NT2/D1 (cell line): ENCODE data around the gene MLH3.
A peak's percentile ranks its signal among the peaks of the same experiment; 100 is the strongest.

Experiments
- DNase-seq: peaks from one replicate; pipeline ENCODE4 v3.0.0-alpha.2; 2011; ENCODE audit warnings: low read depth, low spot score
- H3K27me3 ChIP-seq: 2 replicates; pipeline ENCODE4 v1.6.0; 2011; ENCODE audit warnings: mild to moderate bottlenecking; ENCODE audit not compliant: insufficient read length, insufficient read depth
- H3K36me3 ChIP-seq: 2 replicates; pipeline ENCODE4 v1.6.1; 2011; ENCODE audit warnings: mild to moderate bottlenecking, low read length, mixed read lengths; ENCODE audit not compliant: insufficient read depth, insufficient read length
- H3K4me1 ChIP-seq: 2 replicates; pipeline ENCODE4 v1.5.1; 2011; ENCODE audit not compliant: insufficient read depth, insufficient read length
- H3K4me3 ChIP-seq: 2 replicates; pipeline ENCODE4 v1.5.1; 2011; ENCODE audit warnings: low read depth; ENCODE audit not compliant: insufficient read length
- H3K9ac ChIP-seq: 2 replicates; pipeline ENCODE4 v1.6.0; 2011; ENCODE audit warnings: low read depth; ENCODE audit not compliant: insufficient read length
- H3K9me3 ChIP-seq: 2 replicates; pipeline ENCODE4 v1.5.1; 2011; ENCODE audit warnings: mild to moderate bottlenecking, low read length; ENCODE audit not compliant: insufficient read depth
- SUZ12 ChIP-seq: IDR thresholded peaks from 2 replicates; pipeline ENCODE4 v1.6.1; 2011; ENCODE audit not compliant: insufficient read length, insufficient read depth; ENCODE audit errors: extremely low read depth
- YY1 ChIP-seq: IDR thresholded peaks from 2 replicates; pipeline ENCODE4 v1.6.1; 2011; ENCODE audit not compliant: insufficient read length, insufficient read depth
- ZNF274 ChIP-seq: IDR thresholded peaks from 2 replicates; pipeline ENCODE4 v1.6.1; 2011; ENCODE audit warnings: mild to moderate bottlenecking, low read depth, low read length

The MLH3 gene

DNA sequence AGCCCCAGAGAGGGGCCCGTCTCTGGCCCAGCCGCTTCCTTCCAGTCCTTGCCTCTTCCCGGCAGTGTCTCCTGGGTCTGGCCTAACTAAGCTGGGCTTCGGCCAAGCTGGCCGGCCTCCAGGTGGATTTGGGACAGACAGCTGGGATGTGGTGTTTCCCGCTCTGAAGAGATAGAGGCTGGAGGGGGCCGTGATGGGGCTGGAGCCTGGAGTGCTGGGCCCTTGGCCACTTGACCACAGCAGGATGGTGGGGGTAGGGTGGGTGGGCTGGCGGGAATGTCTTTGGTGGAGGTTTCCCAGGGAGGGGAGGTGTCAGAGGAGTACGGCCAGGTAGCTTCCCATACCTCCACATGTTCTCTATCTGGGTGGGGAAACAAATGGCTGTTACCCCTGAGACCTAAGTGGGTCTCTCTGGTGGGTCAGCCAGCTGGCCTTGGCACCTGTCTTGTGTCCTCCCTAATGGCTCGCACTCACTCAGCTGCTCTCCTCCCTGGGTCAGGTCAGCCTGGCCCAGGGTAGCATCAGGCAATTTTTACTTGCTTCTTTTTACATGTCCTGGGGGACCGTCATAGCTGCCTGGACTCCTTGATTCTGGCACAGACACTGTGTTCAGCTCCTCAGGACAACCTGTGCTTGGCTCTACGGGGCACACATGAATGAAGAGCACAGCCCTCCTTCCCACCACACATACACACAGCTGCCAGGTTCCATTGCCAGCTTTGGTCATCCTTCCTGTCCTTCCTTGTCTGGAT lies 76.0 kb downstream of the MLH3 start:
- DNase-seq: no peak
- peaks cover 27% of the 10 kb centered on the region for H3K4me1 ChIP-seq

GRCh38 chr14:74974364-74975058 lies 76.8 kb downstream of the MLH3 start:
- Histone ChIP-seq H3K9ac (no peak overlapping the region), H3K27me3 (peaks cover 16% of the 10 kb centered on the region), H3K4me3 (no peak overlapping the region), H3K4me1 (peaks cover 23% of the 10 kb centered on the region), H3K36me3 (no peaks in the 10 kb centered on the region), H3K9me3 (no peaks in the 10 kb centered on the region)
- peak; percentile 43 for DNase-seq
- TF ChIP-seq ZNF274: no peak
- no peak for TF ChIP-seq YY1

More for the DNA sequence above, 76.0 kb downstream of the MLH3 start:
- no peak overlapping the region for H3K9ac ChIP-seq
- TF ChIP-seq SUZ12 (no peak), ZNF274 (no peak), YY1 (no peak)
- H3K27me3 ChIP-seq: peaks cover 16% of the 10 kb centered on the region
- no peak overlapping the region for H3K4me3 ChIP-seq
- no peaks in the 10 kb centered on the region for H3K36me3 ChIP-seq
- H3K9me3 ChIP-seq: no peaks in the 10 kb centered on the region

GRCh38 chr14:74973905-74974363 lies 77.3 kb downstream of the MLH3 start:
- peaks cover 21% of the 10 kb centered on the region for H3K4me1 ChIP-seq
- TF ChIP-seq ZNF274: no peak
- no peak for TF ChIP-seq YY1
- TF ChIP-seq SUZ12: no peak
- DNase-seq: no peak
- peaks cover 16% of the 10 kb centered on the region for H3K27me3 ChIP-seq
- H3K4me3 ChIP-seq: no peak overlapping the region
- H3K36me3 ChIP-seq: no peaks in the 10 kb centered on the region
- H3K9ac ChIP-seq: no peak overlapping the region
- H3K9me3 ChIP-seq: no peaks in the 10 kb centered on the region

GRCh38 chr14:74973003-74973653 lies 78.1 kb downstream of the MLH3 start:
- H3K4me3 ChIP-seq: no peak overlapping the region
- H3K9me3 ChIP-seq: no peaks in the 10 kb centered on the region
- TF ChIP-seq ZNF274 (no peak), YY1 (no peak), SUZ12 (no peak)
- DNase-seq: no peak
- H3K27me3 ChIP-seq: peaks cover 16% of the 10 kb centered on the region
- peaks cover 19% of the 10 kb centered on the region for H3K4me1 ChIP-seq
- no peaks in the 10 kb centered on the region for H3K36me3 ChIP-seq
- H3K9ac ChIP-seq: peak overlapping the region; percentile 32

DNA sequence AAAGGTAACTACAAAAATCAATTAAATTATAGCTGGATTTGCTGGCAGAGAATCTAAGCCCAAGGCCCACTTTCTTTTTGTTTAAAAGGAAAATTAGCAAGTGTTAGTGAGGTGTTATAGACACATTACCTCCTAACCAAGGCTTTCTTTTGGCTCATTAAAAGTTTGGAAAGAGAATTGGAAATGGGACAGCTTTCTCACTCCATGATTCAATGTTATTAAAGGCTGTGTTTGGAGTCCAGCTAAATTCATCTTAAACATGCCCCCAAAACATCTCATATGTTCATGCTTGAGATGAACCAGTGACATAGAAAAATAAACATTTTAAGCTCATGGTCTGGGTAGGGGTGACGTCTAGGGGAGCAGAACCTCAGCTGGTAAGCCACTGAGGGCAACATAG lies 82.5 kb downstream of the MLH3 start:
- Histone ChIP-seq H3K36me3 (no peaks in the 10 kb centered on the region), H3K9me3 (no peaks in the 10 kb centered on the region), H3K4me3 (no peak overlapping the region), H3K27me3 (no peaks in the 10 kb centered on the region), H3K9ac (no peak overlapping the region), H3K4me1 (peaks cover 9% of the 10 kb centered on the region)
- TF ChIP-seq YY1: no peak
- no peak for TF ChIP-seq ZNF274
- no peak for TF ChIP-seq SUZ12
- DNase-seq: no peak

DNA sequence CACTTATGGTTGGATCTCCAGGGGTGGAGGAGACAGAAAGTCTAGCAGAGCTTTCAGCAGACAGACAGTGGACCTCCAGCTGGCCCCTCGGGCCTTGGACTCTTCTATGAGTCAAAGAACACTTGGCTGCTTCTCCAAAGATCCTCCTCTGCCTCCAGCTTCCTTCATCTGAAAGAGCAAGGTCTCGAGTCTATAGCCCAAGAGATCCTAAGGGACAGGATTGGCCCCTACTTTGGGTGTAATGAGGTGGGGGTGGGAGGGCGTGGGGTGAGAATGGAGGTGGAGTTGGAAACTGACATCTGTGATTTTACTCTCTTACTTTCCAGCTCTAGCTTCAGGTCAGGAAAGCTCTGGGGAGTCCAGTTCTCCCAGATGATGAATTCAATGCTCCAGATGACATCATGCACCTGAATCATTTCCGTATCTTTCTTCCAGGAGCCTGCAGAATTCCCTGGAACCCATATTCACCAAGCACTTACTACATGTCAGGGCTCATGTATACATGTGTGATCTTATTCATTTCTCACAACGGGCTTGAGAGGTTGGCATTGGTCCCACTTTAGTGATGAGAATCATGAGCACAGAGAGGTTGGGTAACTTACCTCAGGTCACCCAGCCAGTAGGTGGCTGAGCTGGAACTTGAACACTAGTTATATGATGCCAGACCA lies 85.6 kb downstream of the MLH3 start:
- no peaks in the 10 kb centered on the region for H3K36me3 ChIP-seq
- no peaks in the 10 kb centered on the region for H3K9me3 ChIP-seq
- TF ChIP-seq SUZ12: no peak
- no peak for TF ChIP-seq ZNF274
- no peak for TF ChIP-seq YY1
- no peak overlapping the region for H3K4me3 ChIP-seq
- no peak overlapping the region for H3K9ac ChIP-seq
- DNase-seq: no peak
- no peaks in the 10 kb centered on the region for H3K4me1 ChIP-seq
- no peaks in the 10 kb centered on the region for H3K27me3 ChIP-seq
